Hepatocyte (in vitro differentiated cells): ENCODE results near the gene PLEKHA4.

Experiments
- CTCF ChIP-seq: fragments of 200-600 bp; sonication (generic); IDR thresholded peaks from 2 replicates; pipeline ENCODE4 v1.5.1; 2016; ENCODE audit warnings: antibody characterized with exemption, mild to moderate bottlenecking; ENCODE audit not compliant: poor library complexity
- EZH2 ChIP-seq: fragments of 200-600 bp; sonication (generic); IDR thresholded peaks from 2 replicates; pipeline ENCODE4 v1.6.1; 2016; ENCODE audit warnings: antibody characterized with exemption, mild to moderate bottlenecking, borderline replicate concordance

- no peak for TF ChIP-seq CTCF
- TF ChIP-seq EZH2, result no peak
Measured at GRCh38 chr19:48859711-48860572, 8.5 kb downstream of the PLEKHA4 start.
